ENCODE results near the gene SEPTIN2. TPM values are rescaled to one million over a fixed set of nuclear protein-coding genes. Genes with fewer than 3 reads are reported as not detected.

SEPTIN2 gene
- polyA plus RNA-seq, 1 donor (not counting 4 experiments of a cell fraction or from before 2014, with no cell fraction given), result 644 TPM

DNA sequence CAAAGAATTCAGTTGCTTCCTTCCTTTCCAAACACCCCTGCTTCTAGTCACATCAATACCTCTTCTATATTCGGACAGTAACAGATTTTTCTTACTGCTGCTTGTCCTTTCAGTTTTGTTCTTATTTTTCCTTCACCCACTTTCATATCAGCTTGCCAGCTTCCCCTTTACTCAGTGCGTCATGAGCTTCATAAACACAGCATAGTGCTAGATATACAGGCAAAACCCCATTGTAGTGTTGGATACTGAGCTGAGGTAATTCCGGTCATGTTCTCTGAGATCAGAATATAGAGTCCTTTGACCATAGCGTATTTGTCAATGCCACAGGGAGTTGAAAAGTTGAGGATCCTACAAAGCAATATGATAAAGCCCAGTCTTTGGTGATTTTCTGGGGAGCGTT is 42.7 kb downstream of the SEPTIN2 start:
- TF ChIP-seq, protein P1, sequence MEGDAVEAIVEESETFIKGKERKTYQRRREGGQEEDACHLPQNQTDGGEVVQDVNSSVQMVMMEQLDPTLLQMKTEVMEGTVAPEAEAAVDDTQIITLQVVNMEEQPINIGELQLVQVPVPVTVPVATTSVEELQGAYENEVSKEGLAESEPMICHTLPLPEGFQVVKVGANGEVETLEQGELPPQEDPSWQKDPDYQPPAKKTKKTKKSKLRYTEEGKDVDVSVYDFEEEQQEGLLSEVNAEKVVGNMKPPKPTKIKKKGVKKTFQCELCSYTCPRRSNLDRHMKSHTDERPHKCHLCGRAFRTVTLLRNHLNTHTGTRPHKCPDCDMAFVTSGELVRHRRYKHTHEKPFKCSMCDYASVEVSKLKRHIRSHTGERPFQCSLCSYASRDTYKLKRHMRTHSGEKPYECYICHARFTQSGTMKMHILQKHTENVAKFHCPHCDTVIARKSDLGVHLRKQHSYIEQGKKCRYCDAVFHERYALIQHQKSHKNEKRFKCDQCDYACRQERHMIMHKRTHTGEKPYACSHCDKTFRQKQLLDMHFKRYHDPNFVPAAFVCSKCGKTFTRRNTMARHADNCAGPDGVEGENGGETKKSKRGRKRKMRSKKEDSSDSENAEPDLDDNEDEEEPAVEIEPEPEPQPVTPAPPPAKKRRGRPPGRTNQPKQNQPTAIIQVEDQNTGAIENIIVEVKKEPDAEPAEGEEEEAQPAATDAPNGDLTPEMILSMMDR (optimal IDR thresholded peaks at IDR 0.05 in 1 of 3, IDR thresholded peaks at IDR 0.05 in 1 of 3, conservative IDR thresholded peaks at IDR 0.05 in 1 of 3; ENCODE audit: extremely low read depth in 1 of 3, insufficient read depth in 2 of 3, low read length in 3 of 3), result no peak
- no peak for TF ChIP-seq EZH2 (IDR thresholded peaks at IDR 0.05; ENCODE audit: low read length)
- no peak overlapping the region for H3K27ac ChIP-seq (ENCODE audit: control insufficient read depth, insufficient read depth, low read length)
- no peak overlapping the region for H2AFZ ChIP-seq (ENCODE audit: control insufficient read depth, low read length)
- peaks cover 4 to 6% of the 10 kb centered on the region in 2 experiments for H3K36me3 ChIP-seq (ENCODE audit: control insufficient read depth in 2 of 2, extremely low read depth in 1 of 2, insufficient read depth in 2 of 2, low read length in 2 of 2)
- peaks cover 56% of the 10 kb centered on the region for H3K79me2 ChIP-seq (ENCODE audit: control insufficient read depth, insufficient read depth, low read length)
- dilution Hi-C loops (cut with MboI; ENCODE audit: extremely low pct_ligation_motif_present, low sequenced_read_pairs), result no loop called here
- H3K4me3 ChIP-seq (ENCODE audit: control insufficient read depth in 2 of 3, extremely low read depth in 1 of 3, insufficient read depth in 2 of 3, low read depth in 1 of 3, low read length in 3 of 3), result no peak overlapping the region
- no peaks in the 10 kb centered on the region for H3K27me3 ChIP-seq (ENCODE audit: control insufficient read depth, extremely low read depth, insufficient read depth, low read length)
- no peak overlapping the region for H3K9ac ChIP-seq (ENCODE audit: control insufficient read depth, extremely low read depth, insufficient read depth, low read length)
- no peak for FAIRE-seq
- H3K9me1 ChIP-seq (ENCODE audit: control insufficient read depth, extremely low read depth, insufficient read depth, low read length), result no peaks in the 10 kb centered on the region
- no peaks in the 10 kb centered on the region for H3K9me3 ChIP-seq (ENCODE audit: control insufficient read depth, low read depth, low read length)
- DNase-seq (ENCODE audit: low read depth, low spot score), result no peak
- no peak overlapping the region for H3K4me2 ChIP-seq (ENCODE audit: control insufficient read depth, extremely low read depth, insufficient read depth, low read depth, low read length)
- peaks cover 3% of the 10 kb centered on the region for H4K20me1 ChIP-seq (ENCODE audit: control insufficient read depth, extremely low read depth, insufficient read depth, low read length)
- peaks cover 10% of the 10 kb centered on the region for H3K4me1 ChIP-seq (ENCODE audit: control insufficient read depth, extremely low read depth, insufficient read depth, low read length)

GRCh38 chr2:241359481-241360045 is 43.8 kb downstream of the SEPTIN2 start:
- Histone ChIP-seq H3K79me2 (ENCODE audit: control insufficient read depth, insufficient read depth, low read length) (peaks cover 63% of the 10 kb centered on the region), H3K36me3 (ENCODE audit: control insufficient read depth in 2 of 2, extremely low read depth in 1 of 2, insufficient read depth in 2 of 2, low read length in 2 of 2) (peaks cover 1 to 6% of the 10 kb centered on the region in 2 experiments), H3K9me1 (ENCODE audit: control insufficient read depth, extremely low read depth, insufficient read depth, low read length) (no peaks in the 10 kb centered on the region), H3K4me3 (ENCODE audit: control insufficient read depth in 2 of 3, extremely low read depth in 1 of 3, insufficient read depth in 2 of 3, low read depth in 1 of 3, low read length in 3 of 3) (no peak overlapping the region), H4K20me1 (ENCODE audit: control insufficient read depth, extremely low read depth, insufficient read depth, low read length) (peaks cover 3% of the 10 kb centered on the region), H3K4me2 (ENCODE audit: control insufficient read depth, extremely low read depth, insufficient read depth, low read depth, low read length) (no peak overlapping the region), H3K9me3 (ENCODE audit: control insufficient read depth, low read depth, low read length) (no peaks in the 10 kb centered on the region), H3K27me3 (ENCODE audit: control insufficient read depth, extremely low read depth, insufficient read depth, low read length) (no peaks in the 10 kb centered on the region), H3K9ac (ENCODE audit: control insufficient read depth, extremely low read depth, insufficient read depth, low read length) (no peak overlapping the region), H3K4me1 (ENCODE audit: control insufficient read depth, extremely low read depth, insufficient read depth, low read length) (peaks cover 10% of the 10 kb centered on the region), H3K27ac (ENCODE audit: control insufficient read depth, insufficient read depth, low read length) (no peak overlapping the region), H2AFZ (ENCODE audit: control insufficient read depth, low read length) (no peak overlapping the region)
- dilution Hi-C loops (cut with MboI; ENCODE audit: extremely low pct_ligation_motif_present, low sequenced_read_pairs), result no loop called here
- DNase-seq (ENCODE audit: low read depth, low spot score) (no peak), FAIRE-seq (no peak)
- TF ChIP-seq EZH2 (IDR thresholded peaks at IDR 0.05; ENCODE audit: low read length), result no peak
- TF ChIP-seq, protein P1 (optimal IDR thresholded peaks at IDR 0.05 in 1 of 3, IDR thresholded peaks at IDR 0.05 in 1 of 3, conservative IDR thresholded peaks at IDR 0.05 in 1 of 3; ENCODE audit: extremely low read depth in 1 of 3, insufficient read depth in 2 of 3, low read length in 3 of 3), result no peak
